ENCODE results near the gene HDGFL1. TPM values are rescaled to one million over a fixed set of nuclear protein-coding genes. Genes with fewer than 3 reads are reported as not detected.

Gene HDGFL1
- not detected for total RNA-seq

GRCh38 chr6:22569281-22570184, at the start of gene HDGFL1:
Gene HDGFL1 (plus strand): TSS chr6:22569566. CDS start chr6:22569576, 10 bp downstream.
- Mint-ChIP-seq H3K36me3 (ENCODE audit: low read depth) (no peaks in the 10 kb centered on the region), H3K27ac (no peak within 1 kb of the TSS), H3K4me3 (no peak within 1 kb of the TSS), H3K4me1 (no peaks in the 10 kb centered on the region), H3K27me3 (no peaks in the 10 kb centered on the region), H3K9me3 (ENCODE audit: low read depth) (peaks cover 5% of the 10 kb centered on the region)
- CTCF ChIA-PET, result interaction anchor here (0.6 kb wide), 1 partner anchor 792 kb away, joined by 3 read pairs; no protein-coding TSS in a partner anchor
- DNase-seq (no peak), ATAC-seq (no peak)
- intact Hi-C loops (cut with DNase I, micrococcal nuclease), result no loop called here
- POLR2A ChIA-PET, result no interaction called here

GRCh38 chr6:22521035-22521434, 48.3 kb upstream of the HDGFL1 start:
- ChIA-PET POLR2A (no interaction called here), CTCF (no interaction called here)
- no peaks in the 10 kb centered on the region for H3K27me3 Mint-ChIP-seq
- H3K4me1 Mint-ChIP-seq, result no peaks in the 10 kb centered on the region
- intact Hi-C loops (cut with DNase I, micrococcal nuclease), result no loop called here
- ATAC-seq (no peak), DNase-seq (no peak)
- H3K27ac Mint-ChIP-seq, result no peak overlapping the region
- no peaks in the 10 kb centered on the region for H3K9me3 Mint-ChIP-seq (ENCODE audit: low read depth)
- H3K4me3 Mint-ChIP-seq, result no peak overlapping the region
- no peaks in the 10 kb centered on the region for H3K36me3 Mint-ChIP-seq (ENCODE audit: low read depth)

GRCh38 chr6:22526736-22527135, 42.6 kb upstream of the HDGFL1 start:
- ChIA-PET POLR2A (no interaction called here), CTCF (no interaction called here)
- no peaks in the 10 kb centered on the region for H3K36me3 Mint-ChIP-seq (ENCODE audit: low read depth)
- ATAC-seq (no peak), DNase-seq (no peak)
- H3K27me3 Mint-ChIP-seq, result no peaks in the 10 kb centered on the region
- no peaks in the 10 kb centered on the region for H3K4me1 Mint-ChIP-seq
- no peaks in the 10 kb centered on the region for H3K9me3 Mint-ChIP-seq (ENCODE audit: low read depth)
- intact Hi-C loops (cut with DNase I, micrococcal nuclease), result no loop called here
- H3K27ac Mint-ChIP-seq, result no peak overlapping the region
- H3K4me3 Mint-ChIP-seq, result no peak overlapping the region

- DNase-seq (no peak), ATAC-seq (no peak)
- H3K4me3 Mint-ChIP-seq, result no peak overlapping the region
- intact Hi-C loops (cut with DNase I, micrococcal nuclease), result no loop called here
- no peak overlapping the region for H3K27ac Mint-ChIP-seq
- H3K36me3 Mint-ChIP-seq (ENCODE audit: low read depth), result no peaks in the 10 kb centered on the region
- H3K27me3 Mint-ChIP-seq, result no peaks in the 10 kb centered on the region
- ChIA-PET POLR2A (no interaction called here), CTCF (no interaction called here)
- H3K9me3 Mint-ChIP-seq (ENCODE audit: low read depth), result no peaks in the 10 kb centered on the region
- H3K4me1 Mint-ChIP-seq, result no peaks in the 10 kb centered on the region
Measured at GRCh38 chr6:22529866-22530265, 39.5 kb upstream of the HDGFL1 start.

GRCh38 chr6:22530506-22530905, 38.9 kb upstream of the HDGFL1 start:
- DNase-seq, result no peak
- Mint-ChIP-seq H3K9me3 (ENCODE audit: low read depth) (no peaks in the 10 kb centered on the region), H3K4me1 (no peaks in the 10 kb centered on the region), H3K27me3 (no peaks in the 10 kb centered on the region), H3K4me3 (no peak overlapping the region), H3K27ac (no peak overlapping the region), H3K36me3 (ENCODE audit: low read depth) (no peaks in the 10 kb centered on the region)
- POLR2A ChIA-PET, result no interaction called here
- ATAC-seq, result no peak
- intact Hi-C loops (cut with DNase I, micrococcal nuclease), result no loop called here
- CTCF ChIA-PET, result no interaction called here

GRCh38 chr6:22536122-22536521, 33.2 kb upstream of the HDGFL1 start:
- Mint-ChIP-seq H3K9me3 (ENCODE audit: low read depth) (no peaks in the 10 kb centered on the region), H3K4me3 (no peak overlapping the region), H3K27me3 (no peaks in the 10 kb centered on the region), H3K4me1 (no peaks in the 10 kb centered on the region), H3K36me3 (ENCODE audit: low read depth) (no peaks in the 10 kb centered on the region), H3K27ac (no peak overlapping the region)
- POLR2A ChIA-PET, result interaction anchor here (0.6 kb wide), 1 partner anchor 834 kb away, joined by 3 read pairs; no protein-coding TSS in a partner anchor
- DNase-seq, result no peak
- CTCF ChIA-PET, result no interaction called here
- ATAC-seq, result no peak
- intact Hi-C loops (cut with DNase I, micrococcal nuclease), result no loop called here

GRCh38 chr6:22544476-22544875, 24.9 kb upstream of the HDGFL1 start:
- Mint-ChIP-seq H3K4me1 (no peaks in the 10 kb centered on the region), H3K36me3 (ENCODE audit: low read depth) (no peaks in the 10 kb centered on the region), H3K9me3 (ENCODE audit: low read depth) (no peaks in the 10 kb centered on the region), H3K27ac (no peak overlapping the region), H3K4me3 (no peak overlapping the region), H3K27me3 (no peaks in the 10 kb centered on the region)
- POLR2A ChIA-PET, result no interaction called here
- intact Hi-C loops (cut with DNase I, micrococcal nuclease), result no loop called here
- DNase-seq, result no peak
- CTCF ChIA-PET, result no interaction called here
- no peak for ATAC-seq

- H3K27me3 Mint-ChIP-seq, result no peaks in the 10 kb centered on the region
- H3K36me3 Mint-ChIP-seq (ENCODE audit: low read depth), result no peaks in the 10 kb centered on the region
- H3K4me1 Mint-ChIP-seq, result no peaks in the 10 kb centered on the region
- no peaks in the 10 kb centered on the region for H3K9me3 Mint-ChIP-seq (ENCODE audit: low read depth)
- DNase-seq (no peak), ATAC-seq (no peak)
- ChIA-PET POLR2A (no interaction called here), CTCF (no interaction called here)
- intact Hi-C loops (cut with DNase I, micrococcal nuclease), result no loop called here
- H3K27ac Mint-ChIP-seq, result no peak overlapping the region
- no peak overlapping the region for H3K4me3 Mint-ChIP-seq
Measured at GRCh38 chr6:22545051-22545450, 24.3 kb upstream of the HDGFL1 start.

GRCh38 chr6:22546236-22546635, 23.1 kb upstream of the HDGFL1 start:
- H3K27me3 Mint-ChIP-seq, result no peaks in the 10 kb centered on the region
- POLR2A ChIA-PET, result no interaction called here
- H3K9me3 Mint-ChIP-seq (ENCODE audit: low read depth), result no peaks in the 10 kb centered on the region
- ATAC-seq (no peak), DNase-seq (no peak)
- H3K4me3 Mint-ChIP-seq, result no peak overlapping the region
- H3K36me3 Mint-ChIP-seq (ENCODE audit: low read depth), result no peaks in the 10 kb centered on the region
- no peak overlapping the region for H3K27ac Mint-ChIP-seq
- H3K4me1 Mint-ChIP-seq, result no peaks in the 10 kb centered on the region
- intact Hi-C loops (cut with DNase I, micrococcal nuclease), result no loop called here
- CTCF ChIA-PET, result no interaction called here

GRCh38 chr6:22550971-22551670, 18.2 kb upstream of the HDGFL1 start:
- ATAC-seq, result no peak
- Mint-ChIP-seq H3K4me3 (no peak overlapping the region), H3K27me3 (no peaks in the 10 kb centered on the region), H3K4me1 (no peaks in the 10 kb centered on the region), H3K9me3 (ENCODE audit: low read depth) (no peaks in the 10 kb centered on the region), H3K27ac (no peak overlapping the region), H3K36me3 (ENCODE audit: low read depth) (no peaks in the 10 kb centered on the region)
- intact Hi-C loops (cut with DNase I, micrococcal nuclease), result no loop called here
- POLR2A ChIA-PET, result no interaction called here
- no peak for DNase-seq
- CTCF ChIA-PET, result no interaction called here

GRCh38 chr6:22556266-22556665, 13.1 kb upstream of the HDGFL1 start:
- Mint-ChIP-seq H3K4me1 (no peaks in the 10 kb centered on the region), H3K4me3 (no peak overlapping the region), H3K9me3 (ENCODE audit: low read depth) (no peaks in the 10 kb centered on the region), H3K27ac (no peak overlapping the region), H3K27me3 (no peaks in the 10 kb centered on the region), H3K36me3 (ENCODE audit: low read depth) (no peaks in the 10 kb centered on the region)
- ChIA-PET CTCF (interaction anchor here (0.5 kb wide), 1 partner anchor 956 kb away, joined by 3 read pairs; no protein-coding TSS in a partner anchor), POLR2A (no interaction called here)
- DNase-seq (no peak), ATAC-seq (no peak)
- intact Hi-C loops (cut with DNase I, micrococcal nuclease), result no loop called here

- H3K36me3 Mint-ChIP-seq (ENCODE audit: low read depth), result no peaks in the 10 kb centered on the region
- H3K27me3 Mint-ChIP-seq, result no peaks in the 10 kb centered on the region
- no peak overlapping the region for H3K4me3 Mint-ChIP-seq
- DNase-seq (no peak), ATAC-seq (no peak)
- H3K27ac Mint-ChIP-seq, result no peak overlapping the region
- intact Hi-C loops (cut with DNase I, micrococcal nuclease), result no loop called here
- ChIA-PET POLR2A (no interaction called here), CTCF (interaction anchor here (0.5 kb wide), 1 partner anchor 956 kb away, joined by 3 read pairs; no protein-coding TSS in a partner anchor)
- no peaks in the 10 kb centered on the region for H3K9me3 Mint-ChIP-seq (ENCODE audit: low read depth)
- H3K4me1 Mint-ChIP-seq, result no peaks in the 10 kb centered on the region
Measured at GRCh38 chr6:22557007-22557406, 12.4 kb upstream of the HDGFL1 start.
